HG03460 (cell line): ENCODE measurements around the gene NOL9.
"Not testable (repeated sequence)": the region's sequence is repeated elsewhere in the genome, so short reads cannot be mapped to it uniquely, and the experiment has no call there.

ENCODE experiments used
- ATAC-seq: cut with Tn5 transposase; IDR thresholded peaks from one replicate; pipeline ENCODE4 v1.9.1; 2021; ENCODE audit not compliant: unreplicated experiment

The NOL9 gene

DNA sequence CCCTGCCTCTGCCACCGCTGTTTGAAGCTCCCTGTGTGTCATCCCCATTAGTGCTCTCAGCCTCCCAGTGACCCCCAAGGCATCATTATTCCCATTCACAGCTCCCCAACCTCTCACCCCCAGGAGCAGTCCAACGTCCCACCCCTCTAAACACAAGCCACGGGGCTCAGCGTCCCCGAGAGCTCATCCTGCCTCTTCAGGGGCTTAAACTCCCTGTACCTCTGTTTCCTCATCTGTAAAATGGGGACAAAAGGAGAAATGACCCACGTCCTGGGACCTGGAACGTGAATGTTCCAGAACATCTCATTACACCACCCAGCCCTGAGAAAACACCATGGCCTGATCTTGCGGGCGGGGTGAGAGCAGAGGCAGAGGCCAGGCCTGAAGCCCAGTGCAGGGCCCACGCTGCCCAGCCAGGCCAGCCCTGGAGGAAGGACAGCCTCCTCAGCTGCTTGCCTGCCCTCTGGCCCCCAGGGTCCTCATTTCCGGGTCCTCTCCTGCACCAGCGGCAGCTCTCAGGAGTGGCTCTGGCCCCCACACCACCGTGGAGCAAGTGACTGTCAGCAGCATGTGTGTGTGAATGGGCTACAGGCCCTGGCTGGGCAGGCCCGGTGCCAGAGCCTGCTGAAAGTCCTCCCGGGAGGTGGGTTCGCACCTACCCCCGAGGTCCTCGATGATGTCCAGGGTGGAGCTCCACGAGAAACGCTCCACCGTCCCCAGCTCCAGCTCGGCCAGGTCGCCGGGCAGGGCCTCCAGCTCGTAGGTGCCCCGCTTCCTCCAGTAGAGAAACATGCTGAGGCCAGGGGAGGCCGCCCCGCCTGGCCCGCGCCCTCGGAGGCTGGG is 48.7 kb downstream of the NOL9 start:
- no peak for ATAC-seq

DNA sequence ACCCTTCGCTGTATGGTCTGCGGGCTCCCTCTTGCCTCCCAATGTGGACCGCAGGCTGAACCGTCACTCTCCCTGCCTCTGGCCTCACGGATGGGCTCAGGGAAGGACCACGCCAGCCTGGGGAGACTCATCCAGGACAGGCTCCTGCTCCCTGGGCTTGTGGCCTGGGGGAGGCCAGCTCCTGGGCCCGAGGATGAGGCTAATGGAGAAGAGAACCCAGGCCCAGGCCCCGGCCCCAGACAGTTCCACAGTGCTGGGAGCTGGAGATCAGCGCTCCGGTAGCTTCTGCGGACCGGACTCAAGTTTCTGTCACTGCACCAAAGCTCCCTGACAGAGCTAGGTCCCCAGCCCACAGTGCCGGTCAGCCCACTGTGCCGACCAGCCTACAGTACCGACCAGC is 49.4 kb downstream of the NOL9 start:
- no peak for ATAC-seq

DNA sequence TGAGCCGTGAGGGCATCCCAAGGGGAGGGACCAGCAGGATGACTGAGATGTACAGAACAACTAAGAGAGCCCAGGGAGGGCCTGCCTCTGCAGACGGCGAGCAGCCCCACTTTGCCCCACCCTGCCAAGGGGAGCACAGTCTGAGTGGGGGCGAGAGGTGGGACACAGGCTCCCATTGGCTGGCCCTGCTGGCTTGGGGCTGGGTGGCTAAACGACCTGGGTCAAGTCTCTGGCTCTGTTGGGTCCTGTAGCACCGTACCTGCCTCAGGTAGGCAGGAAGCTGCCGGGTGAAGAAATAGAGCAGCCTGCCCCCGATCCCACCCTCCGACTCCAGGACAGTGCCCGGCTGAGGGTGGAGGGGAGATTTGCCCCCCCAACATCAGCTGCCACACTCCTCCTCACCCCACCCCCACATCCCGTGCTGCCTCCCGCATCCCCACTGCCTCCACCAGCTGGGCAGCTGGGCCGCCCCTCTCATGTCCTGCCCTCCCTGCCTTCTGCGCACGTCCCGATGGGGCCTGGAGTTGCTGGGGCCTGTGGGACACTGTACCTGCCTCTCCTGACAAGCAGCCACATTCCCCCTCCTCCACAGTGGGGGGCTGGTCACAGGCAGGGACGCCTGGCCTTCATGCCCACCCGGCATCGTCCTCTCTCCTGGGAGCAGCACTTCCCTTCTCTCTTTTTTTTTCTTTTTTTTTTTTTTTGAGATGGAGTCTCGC is 50.3 kb downstream of the NOL9 start:
- ATAC-seq: no peak

DNA sequence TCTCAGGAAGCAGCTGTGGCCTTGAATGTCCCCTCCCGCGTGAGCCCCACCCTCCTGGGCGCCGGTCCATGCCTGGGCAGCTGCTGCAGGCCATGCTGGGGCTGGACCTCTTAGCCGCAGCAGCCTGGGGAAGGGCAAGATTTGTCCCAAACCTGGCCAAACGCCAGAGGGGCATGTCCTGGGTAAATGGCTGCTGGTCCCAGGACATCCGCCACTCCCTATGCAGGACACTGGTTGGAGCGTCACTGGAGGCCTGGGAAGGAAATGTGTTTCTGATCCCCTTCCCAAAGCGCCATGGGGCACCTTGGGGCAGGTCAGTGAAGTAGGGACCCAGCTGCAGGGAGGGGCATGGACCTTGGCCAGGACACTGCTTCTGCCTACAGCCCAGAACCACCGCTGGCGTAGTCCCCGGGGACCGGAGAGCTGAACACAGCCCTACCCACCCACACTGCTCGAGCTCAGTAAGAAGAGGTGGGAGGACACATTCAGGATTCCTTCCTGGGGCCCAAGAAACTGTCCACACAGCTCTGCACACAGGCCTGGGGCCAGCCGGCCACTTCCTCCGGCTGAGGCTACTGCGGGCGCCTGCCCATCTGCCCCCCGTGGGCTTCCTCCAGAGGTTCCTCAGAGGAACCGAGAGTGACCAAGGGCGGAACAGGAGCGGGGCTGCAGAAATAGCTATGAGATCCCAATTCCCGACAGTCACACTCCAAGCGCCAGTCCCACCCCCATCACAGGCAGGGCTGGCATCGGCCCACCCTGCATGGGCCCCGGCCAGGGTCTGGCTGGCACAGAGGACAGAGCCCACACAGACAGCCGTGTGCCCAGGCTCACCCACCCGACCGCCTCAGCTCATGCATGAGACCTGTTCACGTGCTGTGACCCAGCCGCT is 52.1 kb downstream of the NOL9 start:
- no peak for ATAC-seq

DNA sequence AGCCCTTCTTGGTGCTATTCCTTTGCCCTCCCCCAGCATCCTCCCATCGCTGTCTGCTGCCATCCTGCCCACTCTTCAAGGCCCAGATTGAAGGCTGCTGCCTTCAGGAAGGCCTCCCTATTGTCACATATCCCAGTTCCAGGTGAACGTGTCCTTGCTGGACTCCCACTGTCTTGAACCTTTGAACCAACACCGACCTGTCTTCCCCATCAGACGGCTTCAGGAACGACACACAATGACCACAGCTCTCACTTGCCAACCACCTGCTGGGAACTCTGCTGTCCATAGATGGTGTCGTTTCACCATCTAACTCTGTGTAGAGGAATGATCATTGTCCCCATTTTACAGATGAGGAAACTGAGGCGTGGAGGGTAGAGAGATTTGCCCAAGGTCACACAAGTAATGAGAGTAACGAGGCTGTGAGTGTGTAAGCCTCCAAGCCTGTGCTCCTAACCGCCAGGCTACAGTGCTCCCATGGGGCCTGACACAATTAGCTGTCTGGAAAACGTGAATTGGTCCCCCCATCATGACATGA is 53.0 kb downstream of the NOL9 start:
- no peak for ATAC-seq

DNA sequence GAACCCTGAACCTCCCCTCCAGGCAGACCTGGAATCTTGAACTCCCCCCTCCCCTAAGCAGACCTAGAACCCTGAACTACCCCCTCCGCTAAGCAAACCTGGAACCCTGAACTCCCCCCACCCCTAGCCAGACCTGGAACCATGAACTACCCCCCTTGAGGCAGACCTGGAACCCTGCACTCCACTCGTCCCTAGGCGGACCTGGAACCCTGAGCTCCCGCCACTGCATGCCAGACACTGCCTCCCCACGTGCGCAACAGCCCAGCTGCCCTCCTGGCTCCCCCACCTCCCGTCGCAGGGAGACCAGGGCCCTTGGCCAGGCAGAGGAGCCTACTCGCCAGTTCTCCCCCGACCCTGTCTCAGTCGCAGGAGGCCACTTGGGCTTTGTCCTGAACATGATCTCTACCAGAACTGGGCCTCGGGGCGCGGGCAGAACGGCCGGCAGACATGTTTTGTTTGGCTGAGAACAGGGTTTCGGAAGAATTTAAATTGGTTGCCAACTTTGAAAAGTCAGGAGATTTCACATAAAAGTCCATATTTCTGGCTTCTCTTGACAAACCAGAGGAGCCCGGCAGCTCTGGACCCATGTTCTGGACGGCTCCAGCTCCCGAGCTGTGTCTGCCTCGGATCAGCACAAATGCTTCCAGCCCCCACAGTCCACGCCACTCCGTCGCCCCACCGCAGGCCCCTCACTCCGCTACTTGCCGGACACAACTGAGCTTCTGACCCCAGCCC is 53.6 kb downstream of the NOL9 start:
- no peak for ATAC-seq

DNA sequence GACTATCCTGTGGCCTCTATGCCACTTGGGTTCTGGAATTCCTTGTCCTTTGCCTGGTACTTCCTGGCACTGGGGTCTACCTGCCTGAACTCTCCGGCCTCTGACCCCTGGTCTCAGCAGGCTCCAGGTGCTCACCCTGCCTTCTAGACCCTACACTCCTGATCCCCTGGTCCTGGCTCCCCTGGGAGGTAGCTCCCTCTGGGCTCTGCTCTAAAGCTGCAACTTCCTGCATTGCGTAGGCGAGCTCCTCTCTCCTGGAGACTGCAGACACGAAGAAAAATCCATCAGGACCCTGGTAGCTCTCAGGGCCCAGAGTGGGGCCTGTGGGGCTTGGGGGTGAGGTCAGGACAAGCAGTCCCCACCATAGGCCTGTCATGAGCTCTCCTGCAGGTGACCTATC is 55.0 kb downstream of the NOL9 start:
- ATAC-seq: no peak

DNA sequence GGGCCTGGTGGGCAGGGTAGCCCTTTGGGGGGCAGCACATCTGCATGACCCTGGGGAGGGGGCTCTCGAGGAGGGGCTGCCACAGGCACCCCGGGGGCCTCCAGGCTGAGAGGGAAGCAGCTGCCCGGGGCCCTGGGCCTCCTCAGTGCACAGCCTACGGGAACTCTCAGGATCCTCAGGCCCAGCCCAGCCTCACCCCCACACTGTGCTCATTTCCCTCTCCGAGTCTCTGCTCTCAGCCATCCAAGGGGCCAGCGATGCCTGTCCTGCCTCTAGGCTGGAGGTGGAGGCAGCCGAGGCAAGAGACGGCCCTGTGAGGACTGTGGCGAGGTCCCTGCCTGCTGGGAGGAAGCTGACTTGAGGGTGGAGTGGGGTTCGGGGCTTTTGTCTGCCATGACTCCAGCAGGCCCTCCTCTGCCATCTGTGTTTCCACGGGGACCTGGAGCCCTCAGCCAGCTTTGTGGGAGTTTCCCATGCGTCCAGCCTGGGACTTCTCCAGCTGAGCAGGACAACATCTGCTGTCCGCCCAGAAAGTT is 55.7 kb downstream of the NOL9 start:
- ATAC-seq: no peak

DNA sequence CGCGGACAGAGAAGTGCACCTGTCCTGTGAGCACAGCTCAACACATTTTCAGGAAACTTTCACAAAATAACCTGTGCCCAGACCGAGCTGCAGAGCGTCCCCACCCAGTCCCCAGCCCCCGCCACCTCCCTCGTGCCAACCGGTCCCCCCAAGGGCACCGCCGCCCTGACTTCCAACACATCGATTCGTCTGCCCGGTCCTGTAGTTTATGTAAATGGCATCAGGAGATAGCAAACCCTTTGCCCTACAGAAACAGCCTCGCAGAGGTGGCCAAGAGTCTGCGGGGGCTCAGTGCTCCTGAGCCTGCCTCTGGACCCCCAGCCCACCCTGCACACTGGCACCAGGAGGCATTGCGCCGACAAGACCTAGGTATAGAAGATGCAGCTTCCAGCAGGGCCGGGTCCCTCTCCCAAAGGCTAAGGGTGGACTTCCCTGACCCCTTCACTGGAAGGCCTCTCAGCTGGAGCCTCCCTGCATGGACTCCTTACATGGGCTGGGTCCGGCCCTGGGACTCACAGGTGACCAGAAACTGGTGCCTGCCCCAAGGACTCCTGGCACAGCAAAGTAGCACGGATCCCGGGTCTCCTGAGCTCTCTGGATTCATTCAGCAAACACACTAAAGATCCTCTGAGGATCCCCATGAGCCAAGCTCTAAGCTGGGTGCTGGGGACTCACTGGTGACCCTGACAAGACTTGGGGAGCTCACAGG is 56.3 kb downstream of the NOL9 start:
- no peak for ATAC-seq

DNA sequence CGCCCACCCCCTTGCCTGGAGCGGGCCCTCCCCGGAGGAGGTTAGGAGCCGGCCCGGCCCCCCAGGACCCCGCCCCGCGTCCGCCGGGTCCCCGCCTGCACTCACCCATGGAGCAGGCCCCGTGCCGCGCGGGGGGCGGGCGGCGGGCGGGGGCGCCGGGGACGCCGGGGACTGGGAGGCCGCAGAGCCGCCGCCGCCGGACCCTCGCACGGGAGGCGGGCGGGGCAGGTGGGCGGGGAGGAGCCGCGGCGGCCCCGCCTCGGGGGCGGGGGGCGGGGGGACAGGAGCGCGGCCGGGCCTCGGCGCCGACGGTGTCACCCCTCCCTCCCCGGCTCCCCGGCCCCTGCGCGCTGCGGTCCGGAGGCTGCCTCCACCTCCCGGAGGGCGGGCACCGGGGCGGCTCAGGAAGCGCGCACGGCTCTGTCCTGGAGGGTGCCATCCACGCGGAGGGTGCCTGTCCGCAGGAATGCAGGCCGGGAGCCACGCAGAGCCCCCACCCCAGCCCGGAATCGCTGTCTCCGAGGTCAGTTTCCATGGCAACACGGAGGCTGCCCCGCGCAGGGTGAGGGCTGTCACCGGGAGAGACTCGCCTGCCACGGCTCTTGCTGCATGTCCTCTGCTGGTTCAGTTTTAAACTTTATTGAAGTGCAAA is 57.0 kb downstream of the NOL9 start:
- no peak for ATAC-seq

DNA sequence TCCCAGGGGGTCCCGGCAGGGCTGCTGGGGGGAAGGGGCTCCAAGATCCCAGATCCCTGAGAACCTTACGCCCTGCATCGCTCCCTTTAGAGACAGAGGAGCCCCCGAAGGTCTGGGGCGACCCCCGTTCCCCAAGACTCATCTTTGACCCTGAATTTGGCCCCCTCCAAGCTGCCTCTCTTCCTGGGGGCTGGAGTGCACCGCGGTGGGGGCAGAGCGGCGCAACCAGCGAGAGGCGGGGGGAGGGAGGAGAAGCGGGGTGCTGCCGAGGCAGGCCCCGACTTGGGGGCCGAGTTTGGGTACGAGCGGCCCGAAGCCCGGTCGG is 57.5 kb downstream of the NOL9 start:
- ATAC-seq: no peak

DNA sequence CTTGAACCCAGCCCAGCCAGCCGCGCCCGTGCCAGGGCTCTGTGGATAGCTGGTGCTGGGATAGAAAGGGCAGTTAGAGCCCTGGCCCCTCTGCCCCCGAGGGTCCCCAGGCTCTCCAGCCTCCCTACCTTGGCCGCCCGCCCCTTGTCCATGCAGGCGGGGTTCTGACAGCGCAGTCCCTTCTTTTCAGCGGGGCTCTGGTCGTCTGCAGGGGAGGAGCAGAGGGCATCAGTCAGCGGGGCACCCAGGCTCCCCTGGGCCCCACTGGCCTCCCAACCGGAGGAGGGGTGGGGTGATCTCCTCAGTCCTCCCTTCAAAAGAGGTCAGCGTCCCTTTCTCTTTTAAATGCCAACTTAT is 58.0 kb downstream of the NOL9 start:
- ATAC-seq: no peak

DNA sequence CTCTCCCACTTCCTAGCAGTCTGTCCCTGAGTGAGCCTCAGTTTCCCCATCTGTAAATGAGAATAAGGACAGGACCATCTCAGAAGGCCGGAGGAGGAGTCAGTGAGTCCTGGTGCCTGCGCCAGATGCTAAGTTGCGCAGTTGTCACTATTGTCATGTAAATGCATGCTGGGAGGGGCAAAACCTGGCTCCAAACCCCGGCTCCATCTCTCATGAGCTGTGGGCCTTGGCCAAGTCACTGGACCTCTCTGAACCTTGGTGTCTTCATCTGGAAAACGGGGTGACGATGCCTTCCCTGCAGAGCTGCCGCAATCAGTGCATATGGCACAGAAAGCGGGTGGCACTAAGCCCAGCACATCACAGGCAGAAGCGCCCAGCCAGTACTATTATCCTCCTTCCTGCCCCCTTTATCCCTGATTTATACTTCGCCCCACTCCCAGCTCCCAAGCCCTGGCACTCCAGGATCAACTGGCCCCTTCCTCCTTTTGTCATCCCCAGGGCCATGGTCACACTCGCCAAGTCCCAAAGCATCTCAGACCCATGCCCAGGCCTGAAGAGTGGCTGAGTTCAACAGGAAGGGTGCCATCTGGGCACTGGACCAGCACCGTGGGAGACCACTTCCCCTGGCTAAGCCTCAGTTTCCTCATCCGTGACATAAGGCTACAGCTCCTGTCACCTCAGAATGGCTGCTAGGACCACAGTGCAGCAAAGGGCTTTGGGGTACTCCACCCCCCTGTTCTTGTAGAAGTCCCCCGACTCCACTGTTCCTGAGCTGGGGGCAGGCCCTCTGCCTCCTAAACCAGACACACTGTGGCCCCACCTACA is 58.6 kb downstream of the NOL9 start:
- ATAC-seq: no peak

DNA sequence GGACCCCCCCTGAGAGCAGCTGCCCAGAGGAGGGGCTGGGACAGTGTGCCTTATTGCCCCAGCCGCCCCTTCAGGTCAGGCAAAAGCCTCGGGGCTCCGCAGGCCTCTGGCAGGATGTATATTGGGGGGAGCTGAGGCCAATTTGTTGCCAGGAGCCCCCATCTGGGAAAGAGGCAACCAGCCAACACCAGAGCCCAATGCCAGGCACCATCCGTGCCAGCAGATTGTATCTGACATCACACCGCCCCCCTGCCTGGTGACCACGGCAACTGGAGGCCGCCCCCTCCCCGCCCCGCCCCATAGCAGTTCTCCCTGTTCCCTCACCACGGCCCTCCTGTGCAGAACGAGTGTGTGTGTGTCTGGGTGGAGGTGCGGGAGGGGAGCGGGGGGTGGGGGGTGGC is 59.3 kb downstream of the NOL9 start:
- ATAC-seq: no peak

DNA sequence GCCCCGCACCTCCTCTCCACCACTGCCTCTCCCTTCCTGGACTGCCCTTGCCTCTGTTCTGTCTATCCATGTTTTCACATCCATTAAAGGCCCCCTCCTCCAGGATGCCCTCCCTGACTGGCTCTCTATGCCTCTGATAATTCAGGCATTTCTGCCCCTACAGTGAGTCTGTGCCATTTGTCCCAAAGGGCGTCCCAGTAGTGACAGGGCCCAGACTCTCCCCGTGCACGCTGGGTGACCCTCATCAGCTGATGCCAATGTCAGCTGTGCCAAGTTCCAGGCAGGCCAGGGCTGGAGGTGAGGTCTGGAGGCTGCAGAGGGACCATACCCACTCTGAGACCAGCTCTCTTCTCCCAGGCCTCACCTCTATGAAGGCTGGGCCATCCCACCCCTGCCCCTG is 59.7 kb downstream of the NOL9 start:
- ATAC-seq: no peak

DNA sequence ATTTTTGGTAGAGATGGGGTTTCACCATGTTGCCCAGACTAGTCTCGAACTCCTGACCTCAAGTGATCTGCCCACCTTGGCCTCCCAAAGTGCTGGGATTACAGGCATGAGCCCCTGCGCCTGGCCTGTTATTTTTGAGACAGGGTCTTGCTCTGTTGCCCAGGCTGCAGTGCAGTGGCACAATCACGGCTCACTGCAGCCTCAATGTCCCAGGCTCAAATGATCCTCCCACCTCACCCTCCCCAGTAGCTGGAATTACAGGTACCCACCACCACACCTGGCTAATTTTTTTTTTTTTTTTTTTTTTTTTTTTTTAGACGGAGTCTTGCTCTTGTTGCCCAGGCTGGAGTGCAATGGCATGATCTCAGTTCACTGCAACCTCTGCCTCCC is 60.5 kb downstream of the NOL9 start:
- ATAC-seq: not testable (repeated sequence)

DNA sequence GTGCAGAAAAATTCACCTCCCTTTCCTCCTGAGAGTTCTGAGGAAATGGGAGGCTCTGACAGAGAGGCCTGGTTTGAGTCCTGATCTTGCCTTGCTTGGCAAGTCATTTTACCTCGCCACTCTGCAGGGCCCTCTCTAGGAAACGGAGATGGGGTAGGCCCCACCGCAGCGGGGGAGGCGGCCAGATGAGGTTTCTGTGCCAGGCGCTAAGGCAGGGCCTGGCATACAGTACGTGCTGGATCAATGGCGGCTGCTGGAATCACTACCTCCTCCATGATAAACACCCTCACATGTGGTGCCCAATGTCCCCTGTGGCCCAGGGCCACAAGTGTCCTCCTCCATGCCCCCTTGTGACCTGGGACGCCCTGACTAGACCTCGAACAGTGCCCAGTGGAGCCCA is 62.3 kb downstream of the NOL9 start:
- no peak for ATAC-seq

DNA sequence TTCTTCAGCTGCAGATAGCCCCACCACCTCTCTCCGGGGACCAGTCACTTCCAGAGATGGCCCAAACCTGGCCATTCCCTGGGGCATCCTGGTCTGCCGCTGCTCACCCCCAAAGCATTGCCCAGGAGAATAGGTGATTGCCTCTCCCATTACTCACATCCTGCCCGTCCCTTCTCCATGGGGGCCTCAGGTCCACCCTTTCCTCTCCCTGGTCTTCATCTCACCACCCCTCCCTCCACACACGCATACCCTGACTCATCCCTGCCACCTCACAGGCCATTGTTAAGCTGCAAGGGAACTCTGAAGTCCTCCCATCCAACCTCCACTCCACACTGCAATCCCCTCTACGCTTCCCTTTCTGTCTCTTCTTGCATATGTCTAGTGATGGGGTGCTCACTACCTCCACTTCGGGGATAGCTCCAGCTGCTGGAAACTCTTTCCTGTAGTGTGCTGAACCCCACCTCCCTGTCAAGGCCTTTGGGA is 62.8 kb downstream of the NOL9 start, which contains the start of gene PLEKHG5:
TSS of gene PLEKHG5 (minus strand) at position 188 of the 483 bp plus-strand sequence. CDS start 14,096 bp downstream, outside the sequence.
- no peak for ATAC-seq
